ENCODE data around the gene SCO2. TPM values are rescaled to one million over a fixed set of nuclear protein-coding genes. Genes with fewer than 3 reads are reported as not detected.
"Not testable (repeated sequence)": the region's sequence is repeated elsewhere in the genome, so short reads cannot be mapped to it uniquely, and the experiment has no call there.

The SCO2 gene
- total and polyA plus RNA-seq, 2 experiments from 2014 or later: 2.0 to 11.2 TPM

DNA sequence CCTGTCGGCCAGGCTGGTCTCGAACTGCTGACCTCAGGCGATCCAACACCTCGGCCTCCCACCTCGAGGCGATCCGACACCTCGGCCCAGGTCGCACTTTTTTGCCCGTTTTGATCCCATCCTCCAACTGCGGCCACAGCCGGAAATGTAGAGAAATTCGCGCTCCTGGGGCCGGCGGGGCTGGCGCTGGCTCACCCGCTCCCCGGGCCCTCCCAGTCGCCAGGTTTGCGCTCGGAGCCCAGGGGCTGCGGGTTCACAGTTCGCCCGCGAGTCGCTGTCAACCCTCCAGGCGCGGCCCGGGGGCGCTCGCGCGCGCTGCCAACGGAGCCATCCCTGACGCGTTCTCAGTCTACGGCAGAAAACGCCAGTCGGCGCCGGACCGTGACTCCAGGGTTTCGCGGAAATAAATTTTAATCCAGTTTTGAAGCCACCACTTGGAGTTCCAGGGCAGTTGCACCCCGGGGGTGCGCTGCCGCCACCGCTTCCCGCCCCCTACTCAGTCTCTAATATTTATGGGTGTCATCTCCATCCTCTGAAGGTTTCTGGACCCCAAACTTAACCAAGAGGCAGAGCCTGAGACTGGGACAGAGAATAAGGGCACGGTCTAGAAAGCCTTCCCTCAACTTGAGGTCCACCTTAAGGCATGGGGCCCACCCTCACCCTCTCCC lies 18.8 kb upstream of the SCO2 start:
- Histone ChIP-seq H3K4me3 (no peak overlapping the region), H3K27me3 (no peaks in the 10 kb centered on the region), H4K20me1 (ENCODE audit: insufficient read depth, poor library complexity, severe bottlenecking) (no peaks in the 10 kb centered on the region), H3K4me1 (ENCODE audit: insufficient read depth) (peaks cover 14% of the 10 kb centered on the region), H3K27ac (peak overlapping the region; percentile 71), H2AFZ (peak overlapping the region; percentile 78), H3K9me2 (replicated peaks; ENCODE audit: insufficient read depth) (no peaks in the 10 kb centered on the region), H3K79me2 (no peaks in the 10 kb centered on the region), H3K9me3 (ENCODE audit: low read depth) (no peaks in the 10 kb centered on the region), H3K4me2 (peak overlapping the region; percentile 87), H3K36me3 (replicated peaks; ENCODE audit: insufficient read depth, low read depth) (no peaks in the 10 kb centered on the region)
- 9% methylated on average over 47 of the region's 52 CpGs for WGBS (ENCODE audit: low lambda C conversion rate, missing lambda C conversion rate)
- peak; percentile 89 for DNase-seq (ENCODE audit: low spot score)
- no peak for TF ChIP-seq EZH2phosphoT487 (IDR thresholded peaks at IDR 0.05; ENCODE audit: low read depth, severe bottlenecking, unreplicated experiment)
- no peak for TF ChIP-seq EZH2 (IDR thresholded peaks at IDR 0.05; ENCODE audit: borderline replicate concordance)
- TF ChIP-seq, protein P1, sequence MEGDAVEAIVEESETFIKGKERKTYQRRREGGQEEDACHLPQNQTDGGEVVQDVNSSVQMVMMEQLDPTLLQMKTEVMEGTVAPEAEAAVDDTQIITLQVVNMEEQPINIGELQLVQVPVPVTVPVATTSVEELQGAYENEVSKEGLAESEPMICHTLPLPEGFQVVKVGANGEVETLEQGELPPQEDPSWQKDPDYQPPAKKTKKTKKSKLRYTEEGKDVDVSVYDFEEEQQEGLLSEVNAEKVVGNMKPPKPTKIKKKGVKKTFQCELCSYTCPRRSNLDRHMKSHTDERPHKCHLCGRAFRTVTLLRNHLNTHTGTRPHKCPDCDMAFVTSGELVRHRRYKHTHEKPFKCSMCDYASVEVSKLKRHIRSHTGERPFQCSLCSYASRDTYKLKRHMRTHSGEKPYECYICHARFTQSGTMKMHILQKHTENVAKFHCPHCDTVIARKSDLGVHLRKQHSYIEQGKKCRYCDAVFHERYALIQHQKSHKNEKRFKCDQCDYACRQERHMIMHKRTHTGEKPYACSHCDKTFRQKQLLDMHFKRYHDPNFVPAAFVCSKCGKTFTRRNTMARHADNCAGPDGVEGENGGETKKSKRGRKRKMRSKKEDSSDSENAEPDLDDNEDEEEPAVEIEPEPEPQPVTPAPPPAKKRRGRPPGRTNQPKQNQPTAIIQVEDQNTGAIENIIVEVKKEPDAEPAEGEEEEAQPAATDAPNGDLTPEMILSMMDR (IDR thresholded peaks at IDR 0.05; ENCODE audit: poor library complexity): peak; percentile 59

DNA sequence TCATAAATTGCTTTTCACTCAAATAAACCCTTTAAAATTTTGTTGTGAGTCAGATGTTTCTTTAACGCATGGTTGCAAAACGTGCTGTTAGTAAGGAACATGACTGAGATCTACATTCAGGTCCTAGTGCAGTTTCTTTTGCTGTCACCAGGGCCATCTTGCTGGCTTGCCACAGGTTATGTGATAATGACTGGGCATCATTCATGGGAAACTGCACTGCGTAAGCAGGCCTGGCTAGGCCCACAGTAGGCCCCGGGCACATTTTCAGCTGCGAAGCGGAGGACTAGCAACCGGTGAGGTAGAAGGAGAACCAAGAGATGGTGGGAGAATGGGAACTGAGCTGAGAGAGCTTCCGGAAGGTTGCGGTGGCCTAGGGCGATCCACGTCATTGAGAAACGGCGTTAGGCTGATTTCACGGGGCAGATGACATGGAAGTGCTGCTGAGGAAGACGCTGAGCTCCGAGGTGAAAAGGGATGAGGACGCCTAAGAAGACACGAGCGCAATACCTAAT lies 17.1 kb upstream of the SCO2 start:
- H3K4me1 ChIP-seq (ENCODE audit: insufficient read depth): peaks cover 18% of the 10 kb centered on the region
- no peaks in the 10 kb centered on the region for H3K9me3 ChIP-seq (ENCODE audit: low read depth)
- H3K27ac ChIP-seq: peak overlapping the region; percentile 78
- H3K4me3 ChIP-seq: no peak overlapping the region
- no peaks in the 10 kb centered on the region for H4K20me1 ChIP-seq (ENCODE audit: insufficient read depth, poor library complexity, severe bottlenecking)
- DNase-seq (ENCODE audit: low spot score): no peak
- H2AFZ ChIP-seq: no peak overlapping the region
- TF ChIP-seq, protein P1 (IDR thresholded peaks at IDR 0.05; ENCODE audit: poor library complexity): no peak
- TF ChIP-seq EZH2phosphoT487 (IDR thresholded peaks at IDR 0.05; ENCODE audit: low read depth, severe bottlenecking, unreplicated experiment) (no peak), EZH2 (IDR thresholded peaks at IDR 0.05; ENCODE audit: borderline replicate concordance) (no peak)
- 91% methylated on average over 19 of the region's 19 CpGs for WGBS (ENCODE audit: low lambda C conversion rate, missing lambda C conversion rate)
- H3K4me2 ChIP-seq: no peak overlapping the region
- H3K27me3 ChIP-seq: no peaks in the 10 kb centered on the region
- no peaks in the 10 kb centered on the region for H3K9me2 ChIP-seq (replicated peaks; ENCODE audit: insufficient read depth)
- H3K79me2 ChIP-seq: no peaks in the 10 kb centered on the region
- H3K36me3 ChIP-seq (replicated peaks; ENCODE audit: insufficient read depth, low read depth): no peaks in the 10 kb centered on the region

DNA sequence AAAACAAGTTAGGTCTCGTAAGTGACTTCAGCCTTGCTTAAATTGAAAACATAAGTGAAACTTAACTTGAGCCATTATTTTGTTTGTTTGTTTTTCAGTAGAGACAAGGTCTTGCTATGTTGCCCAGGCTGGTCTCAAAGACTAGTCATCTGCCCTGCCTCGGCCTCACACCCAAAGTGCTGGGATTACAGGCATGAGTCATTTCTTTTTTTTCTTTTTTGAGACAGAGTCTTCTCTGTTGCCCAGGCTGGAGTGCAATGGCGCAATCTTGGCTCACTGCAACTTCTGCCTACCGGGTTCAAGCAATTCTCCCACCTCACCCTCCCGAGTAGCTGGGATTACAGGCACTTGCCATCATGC lies 16.2 kb upstream of the SCO2 start:
- peaks cover 18% of the 10 kb centered on the region for H3K4me1 ChIP-seq (ENCODE audit: insufficient read depth)
- not testable (repeated sequence) for H2AFZ ChIP-seq; H3K27me3 ChIP-seq; H3K36me3 ChIP-seq (replicated peaks; ENCODE audit: insufficient read depth, low read depth); H3K4me3 ChIP-seq; H3K9me3 ChIP-seq (ENCODE audit: low read depth); H3K79me2 ChIP-seq; H3K4me2 ChIP-seq; H4K20me1 ChIP-seq (ENCODE audit: insufficient read depth, poor library complexity, severe bottlenecking); H3K9me2 ChIP-seq (replicated peaks; ENCODE audit: insufficient read depth)
- 74% methylated on average over 5 of the region's 5 CpGs for WGBS (ENCODE audit: low lambda C conversion rate, missing lambda C conversion rate)
- DNase-seq (ENCODE audit: low spot score): peak; percentile 35
- H3K27ac ChIP-seq: peak overlapping the region; percentile 78

DNA sequence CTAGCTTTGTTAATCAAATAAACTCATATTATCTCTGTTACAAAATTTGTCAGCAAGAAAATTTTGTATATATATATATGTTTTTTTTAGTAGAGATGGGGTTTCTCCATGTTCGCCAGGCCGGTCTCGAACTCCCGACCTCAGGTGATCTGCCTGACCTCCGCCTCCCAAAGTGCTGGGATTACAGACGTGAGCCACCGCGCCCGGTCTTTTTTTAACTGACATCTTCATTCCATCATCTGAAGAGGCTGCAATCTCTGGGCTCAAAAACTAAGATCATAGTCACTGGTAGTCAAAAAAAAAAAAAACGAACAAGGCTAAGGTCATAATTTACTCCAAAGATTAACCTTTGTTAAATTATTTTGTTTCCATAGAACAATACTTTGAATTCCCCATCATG lies 15.0 kb upstream of the SCO2 start:
- no peak for DNase-seq (ENCODE audit: low spot score)
- WGBS (ENCODE audit: low lambda C conversion rate, missing lambda C conversion rate): 83% methylated on average over 10 of the region's 10 CpGs
- H3K4me2 ChIP-seq: no peak overlapping the region
- no peak overlapping the region for H3K4me3 ChIP-seq
- H3K79me2 ChIP-seq: no peaks in the 10 kb centered on the region
- no peaks in the 10 kb centered on the region for H4K20me1 ChIP-seq (ENCODE audit: insufficient read depth, poor library complexity, severe bottlenecking)
- peaks cover 18% of the 10 kb centered on the region for H3K4me1 ChIP-seq (ENCODE audit: insufficient read depth)
- H3K27me3 ChIP-seq: no peaks in the 10 kb centered on the region
- H3K27ac ChIP-seq: peak overlapping the region; percentile 80
- TF ChIP-seq EZH2 (IDR thresholded peaks at IDR 0.05; ENCODE audit: borderline replicate concordance) (no peak), EZH2phosphoT487 (IDR thresholded peaks at IDR 0.05; ENCODE audit: low read depth, severe bottlenecking, unreplicated experiment) (no peak)
- TF ChIP-seq, protein P1 (IDR thresholded peaks at IDR 0.05; ENCODE audit: poor library complexity): no peak
- no peak overlapping the region for H2AFZ ChIP-seq
- H3K9me2 ChIP-seq (replicated peaks; ENCODE audit: insufficient read depth): no peaks in the 10 kb centered on the region
- H3K9me3 ChIP-seq (ENCODE audit: low read depth): no peaks in the 10 kb centered on the region
- H3K36me3 ChIP-seq (replicated peaks; ENCODE audit: insufficient read depth, low read depth): no peaks in the 10 kb centered on the region
